Fibroblast of lung (primary cell): ENCODE data around the gene CFD. TPM values are rescaled to one million over a fixed set of nuclear protein-coding genes. Genes with fewer than 3 reads are reported as not detected.
A peak's percentile ranks its signal among the peaks of the same experiment; 100 is the strongest.

Experiments used
- DNase-seq, 2 donors: peaks; one replicate each; pipeline versions ENCODE4 v3.0.0 to v3.0.0-alpha.2; 2010; ENCODE audit warnings: low read depth in 2 of 2
- H2AFZ ChIP-seq: 2 replicates; pipeline ENCODE4 v1.5.1; 2012; ENCODE audit warnings: low read length, control low read depth, inconsistent platforms
- H3K27ac ChIP-seq: 2 replicates; pipeline ENCODE4 v1.5.1; 2011; ENCODE audit warnings: low read length, control low read depth; ENCODE audit not compliant: insufficient read depth
- H3K27me3 ChIP-seq: 2 replicates; pipeline ENCODE4 v1.5.1; 2011; ENCODE audit warnings: mild to moderate bottlenecking, low read length; ENCODE audit not compliant: control insufficient read depth, insufficient read depth
- H3K36me3 ChIP-seq: 2 replicates; pipeline ENCODE4 v1.5.1; 2011; ENCODE audit warnings: low read length; ENCODE audit not compliant: control insufficient read depth, insufficient read depth
- H3K4me1 ChIP-seq: 2 replicates; pipeline ENCODE4 v1.5.1; 2011; ENCODE audit warnings: low read length; ENCODE audit not compliant: control insufficient read depth, insufficient read depth; ENCODE audit errors: extremely low read depth
- H3K4me2 ChIP-seq: 2 replicates; pipeline ENCODE4 v1.5.1; 2011; ENCODE audit warnings: low read length, control low read depth; ENCODE audit not compliant: insufficient read depth; ENCODE audit errors: extremely low read depth
- H3K4me3 ChIP-seq, 4 experiments: fragments of 200-600 bp in 1 of 4; sonication (generic) in 1 of 4; replicated peaks in 1 of 4; 2 replicates each; pipeline ENCODE4 v1.5.1; 2011 to 2016; ENCODE audit warnings: low read length in 4 of 4, low read depth in 3 of 4, mild to moderate bottlenecking in 3 of 4, control low read depth in 2 of 4, inconsistent platforms in 1 of 4, mixed read lengths in 1 of 4; ENCODE audit not compliant: insufficient read depth in 1 of 4; ENCODE audit errors: control extremely low read depth in 1 of 4
- H3K79me2 ChIP-seq: 2 replicates; pipeline ENCODE4 v1.5.1; 2012; ENCODE audit warnings: mild to moderate bottlenecking, low read length, inconsistent platforms; ENCODE audit not compliant: control insufficient read depth, insufficient read depth
- H3K9ac ChIP-seq: 2 replicates; pipeline ENCODE4 v1.5.1; 2011; ENCODE audit warnings: mild to moderate bottlenecking, low read length, control low read depth; ENCODE audit not compliant: insufficient read depth
- H3K9me3 ChIP-seq: 2 replicates; pipeline ENCODE4 v1.5.1; 2012; ENCODE audit warnings: low read depth, low read length; ENCODE audit not compliant: control insufficient read depth, insufficient read depth
- H4K20me1 ChIP-seq: 2 replicates; pipeline ENCODE4 v1.5.1; 2011; ENCODE audit warnings: low read length; ENCODE audit not compliant: control insufficient read depth, insufficient read depth; ENCODE audit errors: extremely low read depth
- EZH2 ChIP-seq: IDR thresholded peaks from 2 replicates; pipeline ENCODE4 v1.5.1; 2012; ENCODE audit warnings: low read length, control low read depth, mild to moderate bottlenecking; ENCODE audit errors: missing control alignments
- polyA plus RNA-seq, 2 donors: library from polyadenylated mRNA; depleted of rRNA in 1 of 2; stranded (reverse) in 1 of 2; unstranded in 1 of 2; fragments of >200 nt; gene quantifications; 2 replicates each; pipeline ENCODE4 v1.2.1, GENCODE V29; 2011 to 2012; ENCODE audit warnings: missing spikeins in 1 of 2
- total RNA-seq: library from RNA; depleted of rRNA; stranded (reverse); fragments of >200 nt; gene quantifications from 2 replicates; pipeline ENCODE4 v1.2.1, GENCODE V29; 2014
- TF ChIP-seq, protein P1 (sequence below), 2 donors: IDR thresholded peaks in 1 of 2; conservative IDR thresholded peaks in 1 of 2; 1 replicate in 1 of 2; 2 replicates in 1 of 2; pipeline ENCODE4 v1.5.1; 2011 to 2012; ENCODE audit warnings: low read length in 2 of 2, control low read depth in 1 of 2, inconsistent platforms in 1 of 2, low read depth in 1 of 2, mild to moderate bottlenecking in 1 of 2

Gene CFD
- total and polyA plus RNA-seq, 2 donors (not counting 1 experiment from before 2014, with no cell fraction given), result 1.00 to 18.8 TPM

GRCh38 chr19:906480-906879, 47.0 kb downstream of the CFD start:
- no peaks in the 10 kb centered on the region for H3K27me3 ChIP-seq
- TF ChIP-seq, protein P1, sequence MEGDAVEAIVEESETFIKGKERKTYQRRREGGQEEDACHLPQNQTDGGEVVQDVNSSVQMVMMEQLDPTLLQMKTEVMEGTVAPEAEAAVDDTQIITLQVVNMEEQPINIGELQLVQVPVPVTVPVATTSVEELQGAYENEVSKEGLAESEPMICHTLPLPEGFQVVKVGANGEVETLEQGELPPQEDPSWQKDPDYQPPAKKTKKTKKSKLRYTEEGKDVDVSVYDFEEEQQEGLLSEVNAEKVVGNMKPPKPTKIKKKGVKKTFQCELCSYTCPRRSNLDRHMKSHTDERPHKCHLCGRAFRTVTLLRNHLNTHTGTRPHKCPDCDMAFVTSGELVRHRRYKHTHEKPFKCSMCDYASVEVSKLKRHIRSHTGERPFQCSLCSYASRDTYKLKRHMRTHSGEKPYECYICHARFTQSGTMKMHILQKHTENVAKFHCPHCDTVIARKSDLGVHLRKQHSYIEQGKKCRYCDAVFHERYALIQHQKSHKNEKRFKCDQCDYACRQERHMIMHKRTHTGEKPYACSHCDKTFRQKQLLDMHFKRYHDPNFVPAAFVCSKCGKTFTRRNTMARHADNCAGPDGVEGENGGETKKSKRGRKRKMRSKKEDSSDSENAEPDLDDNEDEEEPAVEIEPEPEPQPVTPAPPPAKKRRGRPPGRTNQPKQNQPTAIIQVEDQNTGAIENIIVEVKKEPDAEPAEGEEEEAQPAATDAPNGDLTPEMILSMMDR (conservative IDR thresholded peaks at IDR 0.05 in 1 of 2, IDR thresholded peaks at IDR 0.05 in 1 of 2; ENCODE audit: low read depth in 1 of 2, low read length in 2 of 2), result no peak
- TF ChIP-seq EZH2, result no peak
- H3K9ac ChIP-seq, result no peak overlapping the region
- peaks cover 3% of the 10 kb centered on the region for H3K4me1 ChIP-seq
- H3K36me3 ChIP-seq, result peaks cover 3% of the 10 kb centered on the region
- H2AFZ ChIP-seq, result no peak overlapping the region
- no peak for DNase-seq
- no peak overlapping the region for H3K4me2 ChIP-seq
- H3K27ac ChIP-seq, result no peak overlapping the region
- H4K20me1 ChIP-seq, result no peaks in the 10 kb centered on the region
- H3K9me3 ChIP-seq, result no peaks in the 10 kb centered on the region
- H3K79me2 ChIP-seq, result peaks cover 8% of the 10 kb centered on the region
- no peak overlapping the region for H3K4me3 ChIP-seq

- H3K79me2 ChIP-seq, result peaks cover 10% of the 10 kb centered on the region
- H3K4me3 ChIP-seq, result no peak overlapping the region
- no peak for TF ChIP-seq EZH2
- TF ChIP-seq, protein P1 (conservative IDR thresholded peaks at IDR 0.05 in 1 of 2, IDR thresholded peaks at IDR 0.05 in 1 of 2; ENCODE audit: low read depth in 1 of 2, low read length in 2 of 2), result no peak
- no peak overlapping the region for H3K27ac ChIP-seq
- no peaks in the 10 kb centered on the region for H3K27me3 ChIP-seq
- H3K9me3 ChIP-seq, result no peaks in the 10 kb centered on the region
- no peaks in the 10 kb centered on the region for H3K36me3 ChIP-seq
- DNase-seq, result no peak
- no peak overlapping the region for H3K9ac ChIP-seq
- H3K4me2 ChIP-seq, result no peak overlapping the region
- peaks cover 3% of the 10 kb centered on the region for H3K4me1 ChIP-seq
- H2AFZ ChIP-seq, result no peak overlapping the region
- no peaks in the 10 kb centered on the region for H4K20me1 ChIP-seq
These were observed 47.9 kb downstream of the CFD start for GRCh38 chr19:907183-907853.

GRCh38 chr19:911197-912033, 52.0 kb downstream of the CFD start:
- no peak overlapping the region for H2AFZ ChIP-seq
- peaks cover 6% of the 10 kb centered on the region for H3K4me1 ChIP-seq
- TF ChIP-seq, protein P1 (conservative IDR thresholded peaks at IDR 0.05 in 1 of 2, IDR thresholded peaks at IDR 0.05 in 1 of 2; ENCODE audit: low read depth in 1 of 2, low read length in 2 of 2), result no peak
- no peak for TF ChIP-seq EZH2
- H3K27me3 ChIP-seq, result no peaks in the 10 kb centered on the region
- H3K79me2 ChIP-seq, result peaks cover 12% of the 10 kb centered on the region
- H3K4me3 ChIP-seq, result peak overlapping the region in 1 of 4 experiments; percentile 25
- no peak overlapping the region for H3K27ac ChIP-seq
- H3K36me3 ChIP-seq, result no peaks in the 10 kb centered on the region
- H3K9me3 ChIP-seq, result no peaks in the 10 kb centered on the region
- no peak for DNase-seq
- H3K9ac ChIP-seq, result no peak overlapping the region
- H3K4me2 ChIP-seq, result peak overlapping the region; percentile 25
- no peaks in the 10 kb centered on the region for H4K20me1 ChIP-seq
